H9 (cell line): ENCODE results near the gene MXI1. TPM values are rescaled to one million over a fixed set of nuclear protein-coding genes. Genes with fewer than 3 reads are reported as not detected.

Experiments
- DNase-seq: peaks from one replicate; pipeline ENCODE4 v3.0.0-alpha.2; 2017
- H2AFZ ChIP-seq: one replicate; pipeline ENCODE4 v1.6.1; 2013; ENCODE audit warnings: mild to moderate bottlenecking, low read length, control low read depth, moderate library complexity
- H2AK5ac ChIP-seq: 2 replicates; pipeline ENCODE4 v1.6.1; 2013; ENCODE audit warnings: low read length, control low read depth, mixed read lengths; ENCODE audit not compliant: insufficient read length
- H2BK120ac ChIP-seq: one replicate; pipeline ENCODE4 v1.6.1; 2013; ENCODE audit warnings: low read depth, mild to moderate bottlenecking, low read length, control low read depth, inconsistent platforms; ENCODE audit not compliant: poor library complexity, severe bottlenecking
- H2BK12ac ChIP-seq: 2 replicates; pipeline ENCODE4 v1.6.1; 2013; ENCODE audit warnings: low read length, control low read depth, mixed read lengths, low read depth; ENCODE audit not compliant: insufficient read length
- H2BK15ac ChIP-seq: 2 replicates; pipeline ENCODE4 v1.6.1; 2013; ENCODE audit warnings: low read depth, low read length, control low read depth
- H2BK20ac ChIP-seq: one replicate; pipeline ENCODE4 v1.6.1; 2013; ENCODE audit warnings: low read depth, mild to moderate bottlenecking, low read length, control low read depth, inconsistent platforms; ENCODE audit not compliant: poor library complexity, severe bottlenecking
- H2BK5ac ChIP-seq: 2 replicates; pipeline ENCODE4 v1.6.1; 2013; ENCODE audit warnings: low read length, control low read depth, mixed read lengths; ENCODE audit not compliant: insufficient read length
- H3K14ac ChIP-seq: 2 replicates; pipeline ENCODE4 v1.6.1; 2013; ENCODE audit warnings: low read length, control low read depth; ENCODE audit not compliant: insufficient read depth
- H3K18ac ChIP-seq: 2 replicates; pipeline ENCODE4 v1.6.1; 2013; ENCODE audit warnings: low read depth, mild to moderate bottlenecking, mixed read lengths, low read length, control low read depth; ENCODE audit not compliant: insufficient read length
- H3K23ac ChIP-seq: 2 replicates; pipeline ENCODE4 v1.6.1; 2013; ENCODE audit warnings: low read length, control low read depth, mixed read lengths, low read depth; ENCODE audit not compliant: insufficient read length
- H3K23me2 ChIP-seq: 2 replicates; pipeline ENCODE4 v1.6.1; 2013; ENCODE audit warnings: low read depth, mild to moderate bottlenecking, mixed read lengths, low read length, control low read depth; ENCODE audit not compliant: insufficient read length, poor library complexity, severe bottlenecking
- H3K27ac ChIP-seq: 2 replicates; pipeline ENCODE4 v1.5.1; 2013; ENCODE audit warnings: low read length, control low read depth, mixed read lengths, low read depth; ENCODE audit not compliant: insufficient read length
- H3K27me3 ChIP-seq: 2 replicates; pipeline ENCODE4 v1.6.1; 2013; ENCODE audit warnings: low read length, control low read depth, inconsistent platforms; ENCODE audit not compliant: insufficient read depth
- H3K4ac ChIP-seq: 2 replicates; pipeline ENCODE4 v1.6.1; 2013; ENCODE audit warnings: low read depth, mild to moderate bottlenecking, control low read depth, inconsistent platforms, low read length, moderate library complexity
- H3K4me1 ChIP-seq: 2 replicates; pipeline ENCODE4 v1.6.1; 2013; ENCODE audit warnings: low read length, control low read depth, inconsistent platforms; ENCODE audit not compliant: insufficient read depth
- H3K4me2 ChIP-seq: 2 replicates; pipeline ENCODE4 v1.6.1; 2013; ENCODE audit warnings: low read length, control low read depth, mixed read lengths; ENCODE audit not compliant: insufficient read length, insufficient read depth
- H3K56ac ChIP-seq: 2 replicates; pipeline ENCODE4 v1.6.1; 2013; ENCODE audit warnings: low read depth, mild to moderate bottlenecking, mixed read lengths, low read length, control low read depth; ENCODE audit not compliant: insufficient read length
- H3K79me1 ChIP-seq: 2 replicates; pipeline ENCODE4 v1.6.1; 2013; ENCODE audit warnings: low read depth, mild to moderate bottlenecking, moderate library complexity, low read length, control low read depth, inconsistent platforms; ENCODE audit not compliant: insufficient read depth, poor library complexity, severe bottlenecking
- H3K79me2 ChIP-seq: 2 replicates; pipeline ENCODE4 v1.6.1; 2013; ENCODE audit warnings: low read length, control low read depth, inconsistent platforms; ENCODE audit not compliant: insufficient read depth
- H3K9ac ChIP-seq: 2 replicates; pipeline ENCODE4 v1.6.1; 2013; ENCODE audit warnings: low read length, control low read depth, mixed read lengths; ENCODE audit not compliant: insufficient read length; ENCODE audit errors: extremely low read depth
- H3K9me3 ChIP-seq: one replicate; pipeline ENCODE4 v1.6.1; 2013; ENCODE audit warnings: low read depth, low read length, inconsistent platforms; ENCODE audit not compliant: control insufficient read depth
- H3T11ph ChIP-seq: one replicate; pipeline ENCODE4 v1.6.1; 2013; ENCODE audit warnings: mild to moderate bottlenecking, low read length, control low read depth, inconsistent platforms
- H4K20me1 ChIP-seq: one replicate; pipeline ENCODE4 v1.6.1; 2013; ENCODE audit not compliant: control insufficient read depth, insufficient read length, insufficient read depth
- H4K5ac ChIP-seq: 2 replicates; pipeline ENCODE4 v1.6.1; 2013; ENCODE audit warnings: low read depth, mild to moderate bottlenecking, mixed read lengths, low read length, control low read depth; ENCODE audit not compliant: insufficient read length
- H4K8ac ChIP-seq: replicated peaks from 2 replicates; pipeline ENCODE4 v1.6.1; 2013; ENCODE audit warnings: low read length, control low read depth, mixed read lengths, low read depth; ENCODE audit not compliant: insufficient read length
- H4K91ac ChIP-seq: 2 replicates; pipeline ENCODE4 v1.6.1; 2013; ENCODE audit warnings: low read depth, mild to moderate bottlenecking, moderate library complexity, mixed read lengths, low read length, control low read depth; ENCODE audit not compliant: insufficient read length
- H3K27ac Mint-ChIP-seq, 3 experiments: 2 replicates in 2 of 3; 3 replicates in 1 of 3; pipeline ENCODE4 v1.8.0; 2020 to 2021; ENCODE audit warnings: mixed read lengths in 3 of 3, mild to moderate bottlenecking in 1 of 3, moderate library complexity in 1 of 3
- H3K27me3 Mint-ChIP-seq: 2 replicates; pipeline ENCODE4 v1.8.0; 2021; ENCODE audit warnings: low read depth, mild to moderate bottlenecking, moderate library complexity, mixed read lengths
- H3K36me3 Mint-ChIP-seq, 3 experiments: 2 replicates in 2 of 3; 3 replicates in 1 of 3; pipeline ENCODE4 v1.8.0; 2020 to 2021; ENCODE audit warnings: low read depth in 3 of 3, mixed read lengths in 3 of 3; ENCODE audit not compliant: insufficient read depth in 1 of 3
- H3K4me1 Mint-ChIP-seq, 2 experiments: 2 replicates each; pipeline ENCODE4 v1.8.0; 2020; ENCODE audit warnings: mixed read lengths in 2 of 2
- H3K4me3 Mint-ChIP-seq, 2 experiments: 2 replicates in 1 of 2; 3 replicates in 1 of 2; pipeline ENCODE4 v1.8.0; 2020 to 2021; ENCODE audit warnings: mild to moderate bottlenecking in 2 of 2, mixed read lengths in 2 of 2, moderate library complexity in 1 of 2
- H3K9me3 Mint-ChIP-seq, 2 experiments: 2 replicates in 1 of 2; 3 replicates in 1 of 2; pipeline ENCODE4 v1.8.0; 2020; ENCODE audit warnings: mild to moderate bottlenecking in 2 of 2, mixed read lengths in 2 of 2, moderate library complexity in 1 of 2
- WGBS: extraction: QIAGEN DNeasy Blood & Tissue Kit; methylation state at CpG from one replicate; pipeline ENCODE4 v1.1.7; 2013; ENCODE audit warnings: missing lambda C conversion rate, low lambda C conversion rate, mixed read lengths; ENCODE audit not compliant: insufficient read length; ENCODE audit errors: extremely low coverage; 5-methylcytosine and 5-hydroxymethylcytosine counted together
- total RNA-seq: library from RNA; stranded (reverse); gene quantifications from 2 replicates; pipeline ENCODE4 v1.2.1, GENCODE V29; 2021
- TF ChIP-seq, protein P1 (sequence below): fragments of 200-600 bp; sonication (generic); conservative IDR thresholded peaks from 3 replicates; pipeline ENCODE4 v1.8.0; 2021; ENCODE audit warnings: antibody characterized with exemption, mild to moderate bottlenecking

MXI1 gene
- total RNA-seq, 1 experiment from 2014 or later = 5.6 TPM

DNA sequence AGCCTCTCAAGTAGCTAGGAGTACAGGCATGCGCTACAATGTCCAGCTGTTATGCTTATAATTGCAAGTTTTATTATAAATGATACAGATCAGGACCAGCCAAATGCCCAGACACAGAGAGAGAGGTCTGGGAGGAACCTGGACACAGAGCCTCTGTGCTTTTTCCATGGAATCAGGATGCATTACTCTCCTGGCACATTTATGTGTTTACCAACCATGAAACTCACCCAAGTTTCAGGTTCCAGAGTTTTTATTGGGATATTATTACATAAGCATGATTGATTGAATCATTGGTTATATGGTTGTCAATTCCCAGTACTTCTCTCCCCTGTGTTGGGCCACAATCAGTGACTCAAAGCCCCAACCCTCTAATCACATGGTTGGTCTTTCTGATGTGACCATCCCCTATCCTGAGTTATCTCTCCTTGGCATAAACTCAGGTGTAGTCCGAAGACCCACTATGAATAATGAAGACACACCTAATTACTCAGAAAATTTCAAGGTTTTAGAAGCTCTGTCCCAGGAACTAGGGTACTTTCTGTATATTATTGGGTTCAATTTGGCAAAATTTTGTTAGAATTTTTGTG, 30.6 kb downstream of the MXI1 start:
- no CpG with 5 or more reads among the region's 2 CpGs for WGBS

More for the DNA sequence above, 30.6 kb downstream of the MXI1 start:
- Histone ChIP-seq H4K91ac (no peak overlapping the region), H3K27me3 (no peaks in the 10 kb centered on the region), H2BK5ac (no peak overlapping the region), H3K4me2 (no peak overlapping the region), H3K4me1 (no peaks in the 10 kb centered on the region), H3K27ac (no peak overlapping the region), H4K20me1 (no peaks in the 10 kb centered on the region), H3T11ph (no peak overlapping the region), H2BK12ac (no peak overlapping the region), H3K23me2 (no peaks in the 10 kb centered on the region), H3K56ac (no peak overlapping the region), H3K4ac (no peak overlapping the region), H3K9me3 (no peaks in the 10 kb centered on the region), H2BK120ac (no peak overlapping the region), H2AFZ (no peak overlapping the region), H3K79me2 (no peaks in the 10 kb centered on the region), H3K9ac (no peak overlapping the region), H3K79me1 (no peaks in the 10 kb centered on the region), H3K14ac (no peak overlapping the region), H3K18ac (no peak overlapping the region), H3K23ac (no peak overlapping the region), H2BK20ac (no peak overlapping the region), H2BK15ac (no peak overlapping the region), H4K5ac (no peak overlapping the region), H4K8ac (no peak overlapping the region), H2AK5ac (no peak overlapping the region)
- Mint-ChIP-seq H3K4me3 (no peak overlapping the region), H3K36me3 (no peaks in the 10 kb centered on the region), H3K27ac (no peak overlapping the region), H3K4me1 (no peaks in the 10 kb centered on the region), H3K9me3 (no peaks in the 10 kb centered on the region), H3K27me3 (no peaks in the 10 kb centered on the region)
- TF ChIP-seq, protein P1, sequence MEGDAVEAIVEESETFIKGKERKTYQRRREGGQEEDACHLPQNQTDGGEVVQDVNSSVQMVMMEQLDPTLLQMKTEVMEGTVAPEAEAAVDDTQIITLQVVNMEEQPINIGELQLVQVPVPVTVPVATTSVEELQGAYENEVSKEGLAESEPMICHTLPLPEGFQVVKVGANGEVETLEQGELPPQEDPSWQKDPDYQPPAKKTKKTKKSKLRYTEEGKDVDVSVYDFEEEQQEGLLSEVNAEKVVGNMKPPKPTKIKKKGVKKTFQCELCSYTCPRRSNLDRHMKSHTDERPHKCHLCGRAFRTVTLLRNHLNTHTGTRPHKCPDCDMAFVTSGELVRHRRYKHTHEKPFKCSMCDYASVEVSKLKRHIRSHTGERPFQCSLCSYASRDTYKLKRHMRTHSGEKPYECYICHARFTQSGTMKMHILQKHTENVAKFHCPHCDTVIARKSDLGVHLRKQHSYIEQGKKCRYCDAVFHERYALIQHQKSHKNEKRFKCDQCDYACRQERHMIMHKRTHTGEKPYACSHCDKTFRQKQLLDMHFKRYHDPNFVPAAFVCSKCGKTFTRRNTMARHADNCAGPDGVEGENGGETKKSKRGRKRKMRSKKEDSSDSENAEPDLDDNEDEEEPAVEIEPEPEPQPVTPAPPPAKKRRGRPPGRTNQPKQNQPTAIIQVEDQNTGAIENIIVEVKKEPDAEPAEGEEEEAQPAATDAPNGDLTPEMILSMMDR = no peak
- DNase-seq = no peak
